Ishikawa (cell line): ENCODE results near the gene RAD51B.

Experiments used
- CEBPB ChIP-seq: IDR thresholded peaks from 2 replicates; pipeline ENCODE4 v1.6.1; 2012
- NFIC ChIP-seq: IDR thresholded peaks from 2 replicates; pipeline ENCODE4 v1.6.1; 2012
- TAF1 ChIP-seq: IDR thresholded peaks from 2 replicates; pipeline ENCODE4 v1.6.1; 2012; ENCODE audit warnings: low read depth, mild to moderate bottlenecking
- TCF12 ChIP-seq: IDR thresholded peaks from 2 replicates; pipeline ENCODE4 v1.6.1; 2012; ENCODE audit warnings: low read depth
- TEAD4 ChIP-seq: IDR thresholded peaks from 2 replicates; pipeline ENCODE4 v1.6.1; 2012
- TF ChIP-seq, protein P1 (sequence below): IDR thresholded peaks from 2 replicates; pipeline ENCODE4 v1.6.1; 2012
- TF ChIP-seq, protein P2 (sequence below): IDR thresholded peaks from 2 replicates; pipeline ENCODE4 v1.6.1; 2012; ENCODE audit warnings: low read depth, mild to moderate bottlenecking

DNA sequence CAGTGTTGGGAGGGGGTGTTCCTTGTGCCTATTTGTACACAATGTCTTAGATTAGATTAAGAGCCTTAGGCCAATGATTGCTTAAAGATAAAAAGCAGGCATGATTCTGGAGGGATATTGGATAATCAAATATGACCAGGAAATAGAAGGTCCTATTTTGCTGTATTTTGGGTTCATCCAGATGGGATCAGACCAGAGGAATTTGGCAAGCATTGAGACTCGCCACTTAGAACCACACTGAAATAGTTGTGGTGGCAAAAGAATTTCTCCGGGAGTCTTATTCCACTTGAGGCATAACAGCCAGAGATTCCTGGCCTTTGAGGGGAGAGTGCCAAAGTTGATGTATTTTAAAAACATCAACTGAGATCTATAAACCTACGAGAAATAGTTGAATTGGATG, 327.2 kb downstream of the RAD51B start:
- TF ChIP-seq, protein P1, sequence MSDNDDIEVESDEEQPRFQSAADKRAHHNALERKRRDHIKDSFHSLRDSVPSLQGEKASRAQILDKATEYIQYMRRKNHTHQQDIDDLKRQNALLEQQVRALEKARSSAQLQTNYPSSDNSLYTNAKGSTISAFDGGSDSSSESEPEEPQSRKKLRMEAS = no peak
- TF ChIP-seq NFIC (peak; percentile 88), TCF12 (peak; percentile 76; the same call in 1 of the 2 replicates), CEBPB (no peak), TEAD4 (peak; percentile 93), TAF1 (no peak)
- TF ChIP-seq, protein P2, sequence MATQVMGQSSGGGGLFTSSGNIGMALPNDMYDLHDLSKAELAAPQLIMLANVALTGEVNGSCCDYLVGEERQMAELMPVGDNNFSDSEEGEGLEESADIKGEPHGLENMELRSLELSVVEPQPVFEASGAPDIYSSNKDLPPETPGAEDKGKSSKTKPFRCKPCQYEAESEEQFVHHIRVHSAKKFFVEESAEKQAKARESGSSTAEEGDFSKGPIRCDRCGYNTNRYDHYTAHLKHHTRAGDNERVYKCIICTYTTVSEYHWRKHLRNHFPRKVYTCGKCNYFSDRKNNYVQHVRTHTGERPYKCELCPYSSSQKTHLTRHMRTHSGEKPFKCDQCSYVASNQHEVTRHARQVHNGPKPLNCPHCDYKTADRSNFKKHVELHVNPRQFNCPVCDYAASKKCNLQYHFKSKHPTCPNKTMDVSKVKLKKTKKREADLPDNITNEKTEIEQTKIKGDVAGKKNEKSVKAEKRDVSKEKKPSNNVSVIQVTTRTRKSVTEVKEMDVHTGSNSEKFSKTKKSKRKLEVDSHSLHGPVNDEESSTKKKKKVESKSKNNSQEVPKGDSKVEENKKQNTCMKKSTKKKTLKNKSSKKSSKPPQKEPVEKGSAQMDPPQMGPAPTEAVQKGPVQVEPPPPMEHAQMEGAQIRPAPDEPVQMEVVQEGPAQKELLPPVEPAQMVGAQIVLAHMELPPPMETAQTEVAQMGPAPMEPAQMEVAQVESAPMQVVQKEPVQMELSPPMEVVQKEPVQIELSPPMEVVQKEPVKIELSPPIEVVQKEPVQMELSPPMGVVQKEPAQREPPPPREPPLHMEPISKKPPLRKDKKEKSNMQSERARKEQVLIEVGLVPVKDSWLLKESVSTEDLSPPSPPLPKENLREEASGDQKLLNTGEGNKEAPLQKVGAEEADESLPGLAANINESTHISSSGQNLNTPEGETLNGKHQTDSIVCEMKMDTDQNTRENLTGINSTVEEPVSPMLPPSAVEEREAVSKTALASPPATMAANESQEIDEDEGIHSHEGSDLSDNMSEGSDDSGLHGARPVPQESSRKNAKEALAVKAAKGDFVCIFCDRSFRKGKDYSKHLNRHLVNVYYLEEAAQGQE = no peak
